ENCODE measurements around the gene ELP1. TPM values are rescaled to one million over a fixed set of nuclear protein-coding genes. Genes with fewer than 3 reads are reported as not detected.
"Not testable (repeated sequence)": the region's sequence is repeated elsewhere in the genome, so short reads cannot be mapped to it uniquely, and the experiment has no call there.

ELP1 gene
- total RNA-seq, 1 experiment from 2014 or later, result 53.6 TPM

DNA sequence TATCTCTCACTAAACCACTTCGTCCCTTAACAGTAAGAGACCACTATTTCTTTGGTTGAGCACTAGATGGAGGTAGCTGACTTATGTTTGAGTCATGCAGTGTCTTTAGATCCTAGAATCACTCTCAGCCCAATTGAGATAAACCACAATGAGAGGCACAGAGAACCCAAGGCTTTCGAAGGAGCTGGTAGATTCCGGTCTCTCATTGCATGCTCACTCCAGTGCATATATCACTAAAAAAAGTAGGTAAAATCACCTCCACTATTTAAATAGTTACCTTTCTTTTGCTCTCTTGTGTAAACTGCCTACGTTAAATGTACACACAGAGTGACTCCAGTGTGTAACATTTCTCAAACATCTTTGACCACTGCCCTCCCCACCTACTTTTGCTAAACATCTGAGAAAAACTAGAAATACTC lies 44.3 kb downstream of the ELP1 start:
- no peak overlapping the region for H3K4me2 ChIP-seq (ENCODE audit: low read length)
- no peak overlapping the region for H3K27ac ChIP-seq (ENCODE audit: low read length)
- TF ChIP-seq EZH2 (IDR thresholded peaks at IDR 0.05; ENCODE audit: low read length, unreplicated experiment) (no peak), EZH2phosphoT487 (IDR thresholded peaks at IDR 0.05; ENCODE audit: borderline replicate concordance, low read length) (no peak), CTCF (conservative IDR thresholded peaks at IDR 0.05; ENCODE audit: low read depth, low read length) (0 out of 2 replicates have a peak, but pooled peaks have one; percentile 15)
- H3K4me1 ChIP-seq (ENCODE audit: insufficient read depth, low read length), result peaks cover 17% of the 10 kb centered on the region
- H3F3A ChIP-seq (ENCODE audit: low read length, unreplicated experiment), result no peaks in the 10 kb centered on the region
- H3K9me3 ChIP-seq (ENCODE audit: low read length), result no peaks in the 10 kb centered on the region
- H3K79me2 ChIP-seq (ENCODE audit: low read length), result no peaks in the 10 kb centered on the region
- intact Hi-C loops (cut with micrococcal nuclease), result no loop called here
- peak; percentile 49; the same call in 1 of the 2 replicates for ATAC-seq
- ChIA-PET POLR2A (ENCODE audit: unreplicated experiment) (no interaction called here), CTCF (interaction anchor here (0.5 kb wide), 1 partner anchor 22 kb away, joined by 3 read pairs; no protein-coding TSS in a partner anchor)
- H3K9ac ChIP-seq (ENCODE audit: low read length), result no peak overlapping the region
- BruUV-seq (replicated peaks), result no TSS peak
- no peak overlapping the region for H2AFZ ChIP-seq (ENCODE audit: low read length)
- no peaks in the 10 kb centered on the region for H3K9me2 ChIP-seq (replicated peaks; ENCODE audit: low read length)
- no peaks in the 10 kb centered on the region for H4K20me1 ChIP-seq (ENCODE audit: low read length)
- no peaks in the 10 kb centered on the region for H3K27me3 ChIP-seq (ENCODE audit: low read length)
- no peak overlapping the region for H3K4me3 ChIP-seq (ENCODE audit: low read length)
- DNase-seq, result no peak
- peaks cover 21% of the 10 kb centered on the region for H3K36me3 ChIP-seq (ENCODE audit: low read depth, low read length)

DNA sequence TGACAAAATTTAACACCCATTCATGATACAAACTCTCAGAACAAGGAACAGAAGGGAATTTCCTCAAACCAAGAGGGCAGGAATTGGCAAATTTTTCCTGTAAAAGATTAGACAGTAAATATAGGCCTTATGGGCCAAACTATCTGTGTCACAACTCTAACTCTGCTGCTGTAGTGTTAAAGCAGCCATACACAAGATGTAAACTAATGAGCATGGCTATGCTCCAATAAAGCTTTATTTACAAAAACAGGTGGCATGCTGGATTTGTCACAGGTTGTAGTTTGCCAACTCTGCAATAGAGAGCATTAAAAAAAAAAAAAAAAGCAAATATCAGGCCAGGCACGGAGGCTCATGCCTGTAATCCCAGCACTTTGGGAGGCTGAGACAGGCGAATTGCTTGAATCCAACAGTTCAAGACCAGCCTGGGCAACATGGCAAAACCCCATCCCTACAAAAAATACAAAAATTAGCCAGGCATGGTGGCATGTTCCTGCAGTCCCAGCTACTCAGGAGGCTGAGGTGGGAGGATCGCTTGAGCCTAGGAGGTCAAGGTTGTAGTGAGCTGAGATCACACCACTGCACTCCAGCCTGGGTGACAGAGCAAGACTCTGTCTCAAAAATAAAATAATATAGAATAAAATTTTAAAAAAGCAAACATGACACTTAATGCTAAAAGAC lies 47.2 kb downstream of the ELP1 start:
- CTCF ChIA-PET, result interaction anchor here (0.6 kb wide), 1 partner anchor 1405 kb away, joined by 4 read pairs; no protein-coding TSS in a partner anchor
- ATAC-seq, result peak; percentile 38
- intact Hi-C loops (cut with micrococcal nuclease), result not testable (repeated sequence)

DNA sequence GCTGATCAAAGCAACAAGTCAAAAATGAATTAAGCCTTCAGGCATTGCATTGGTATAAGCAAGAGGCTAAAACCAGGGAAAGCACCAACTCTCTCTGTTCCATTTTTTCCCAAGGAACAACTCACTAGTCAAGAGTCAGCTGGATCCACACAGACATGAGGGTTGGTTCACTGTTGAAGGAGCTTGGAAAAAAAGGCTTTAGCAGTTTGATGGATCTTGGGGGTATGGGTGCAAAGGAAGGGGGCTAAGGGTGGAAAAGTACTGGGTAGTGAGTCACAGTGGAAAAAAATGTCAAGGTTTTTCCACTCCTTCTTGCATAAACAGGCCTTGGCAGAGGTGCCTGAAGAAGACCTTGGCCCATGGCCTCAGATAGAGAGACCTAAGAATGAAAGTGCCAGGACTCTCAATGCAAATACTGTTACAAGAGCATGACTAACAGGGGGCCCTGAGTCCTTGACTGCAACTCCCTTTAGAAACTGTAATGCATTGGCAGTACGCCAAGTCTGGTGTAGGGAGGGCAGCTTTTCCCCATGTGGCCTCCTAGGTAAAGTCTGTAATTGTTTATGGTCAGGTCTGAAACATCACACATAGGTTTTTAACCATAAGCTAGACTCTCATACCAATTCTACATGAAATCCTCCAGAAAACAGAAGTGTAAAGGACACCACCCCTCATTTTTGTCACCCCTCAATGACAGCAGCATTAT lies 48.1 kb downstream of the ELP1 start:
- H4K20me1 ChIP-seq (ENCODE audit: low read length), result no peaks in the 10 kb centered on the region
- BruUV-seq (replicated peaks), result no TSS peak
- no peak overlapping the region for H3K9ac ChIP-seq (ENCODE audit: low read length)
- H3K9me2 ChIP-seq (replicated peaks; ENCODE audit: low read length), result no peaks in the 10 kb centered on the region
- H3K27ac ChIP-seq (ENCODE audit: low read length), result peak overlapping the region; percentile 52
- peaks cover 17% of the 10 kb centered on the region for H3K4me1 ChIP-seq (ENCODE audit: insufficient read depth, low read length)
- no peak overlapping the region for H2AFZ ChIP-seq (ENCODE audit: low read length)
- DNase-seq (peak; percentile 80), ATAC-seq (peak; percentile 81)
- no peaks in the 10 kb centered on the region for H3K9me3 ChIP-seq (ENCODE audit: low read length)
- intact Hi-C loops (cut with micrococcal nuclease), result no loop called here
- TF ChIP-seq CTCF (conservative IDR thresholded peaks at IDR 0.05; ENCODE audit: low read depth, low read length) (no peak), EZH2 (IDR thresholded peaks at IDR 0.05; ENCODE audit: low read length, unreplicated experiment) (no peak)
- H3K36me3 ChIP-seq (ENCODE audit: low read depth, low read length), result peaks cover 16% of the 10 kb centered on the region
- no peaks in the 10 kb centered on the region for H3K27me3 ChIP-seq (ENCODE audit: low read length)
- no peak overlapping the region for H3K4me3 ChIP-seq (ENCODE audit: low read length)
- H3K79me2 ChIP-seq (ENCODE audit: low read length), result no peaks in the 10 kb centered on the region
- H3K4me2 ChIP-seq (ENCODE audit: low read length), result peak overlapping the region; percentile 22; the same call in 1 of the 2 replicates
- ChIA-PET POLR2A (ENCODE audit: unreplicated experiment) (no interaction called here), CTCF (interaction anchor here (0.6 kb wide), 1 partner anchor 1405 kb away, joined by 4 read pairs; no protein-coding TSS in a partner anchor)
- H3F3A ChIP-seq (ENCODE audit: low read length, unreplicated experiment), result no peaks in the 10 kb centered on the region

More for the DNA sequence above, 47.2 kb downstream of the ELP1 start:
- H3K9ac ChIP-seq (ENCODE audit: low read length); H3K9me3 ChIP-seq (ENCODE audit: low read length); H2AFZ ChIP-seq (ENCODE audit: low read length); POLR2A ChIA-PET (ENCODE audit: unreplicated experiment); H3K27me3 ChIP-seq (ENCODE audit: low read length); H3F3A ChIP-seq (ENCODE audit: low read length, unreplicated experiment); H3K79me2 ChIP-seq (ENCODE audit: low read length); H4K20me1 ChIP-seq (ENCODE audit: low read length); H3K9me2 ChIP-seq (replicated peaks; ENCODE audit: low read length); BruUV-seq (replicated peaks); H3K4me3 ChIP-seq (ENCODE audit: low read length): not testable (repeated sequence)
- peaks cover 23% of the 10 kb centered on the region for H3K36me3 ChIP-seq (ENCODE audit: low read depth, low read length)
- H3K27ac ChIP-seq (ENCODE audit: low read length), result peak overlapping the region; percentile 22; the same call in 1 of the 2 replicates
- DNase-seq, result peak; percentile 30
- H3K4me2 ChIP-seq (ENCODE audit: low read length), result peak overlapping the region; percentile 7; the same call in 1 of the 2 replicates
- peaks cover 17% of the 10 kb centered on the region for H3K4me1 ChIP-seq (ENCODE audit: insufficient read depth, low read length)

Data from PC-3 (cell line).